Uterus (tissue), 4 donors: ENCODE measurements around the gene FMNL2. TPM values are rescaled to one million over a fixed set of nuclear protein-coding genes. Genes with fewer than 3 reads are reported as not detected.

Experiments used
- DNase-seq, 2 donors: peaks; one replicate each; pipeline ENCODE4 v3.0.0-alpha.2; 2019 to 2020
- H3K27ac ChIP-seq, 2 donors: fragments of 200-600 bp; sonication (generic); 1 replicate in 1 of 2; 2 replicates in 1 of 2; pipeline ENCODE4 v1.5.1; 2016 to 2018
- H3K27me3 ChIP-seq, 2 donors: fragments of 200-600 bp; sonication (generic); one replicate each; pipeline ENCODE4 v1.5.1; 2018 to 2019; ENCODE audit warnings: control low read depth in 1 of 2
- H3K36me3 ChIP-seq, 2 donors: fragments of 200-600 bp; sonication (generic); one replicate each; pipeline ENCODE4 v1.5.1; 2019; ENCODE audit warnings: control low read depth in 1 of 2
- H3K4me1 ChIP-seq, 2 donors: fragments of 200-600 bp; sonication (generic); one replicate each; pipeline ENCODE4 v1.5.1; 2018 to 2019; ENCODE audit warnings: control low read depth in 1 of 2
- H3K4me3 ChIP-seq, 2 donors: fragments of 200-600 bp; sonication (generic); 1 replicate in 1 of 2; 2 replicates in 1 of 2; pipeline ENCODE4 v1.5.1; 2018 to 2019; ENCODE audit warnings: mild to moderate bottlenecking in 1 of 2
- H3K9me3 ChIP-seq, 2 donors: fragments of 200-600 bp; sonication (generic); one replicate each; pipeline ENCODE4 v1.5.1; 2019; ENCODE audit warnings: control low read depth in 1 of 2
- CTCF ChIP-seq, 4 experiments: fragments of 200-600 bp in 2 of 4; fragments of 450-650 bp in 2 of 4; sonication (generic) in 2 of 4; IDR thresholded peaks; one replicate each; pipeline ENCODE4 v1.5.1; 2016 to 2019; ENCODE audit warnings: antibody characterized with exemption in 4 of 4, mild to moderate bottlenecking in 2 of 4, moderate library complexity in 1 of 4
- POLR2A ChIP-seq, 2 donors: fragments of 450-650 bp; IDR thresholded peaks; one replicate each; pipeline ENCODE4 v1.6.1; 2016; ENCODE audit warnings: antibody characterized with exemption in 2 of 2, mild to moderate bottlenecking in 1 of 2, moderate library complexity in 1 of 2
- intact Hi-C: fragments of 100-400 bp; cut with DNase I; formaldehyde crosslinking; loops from one replicate; pipeline ENCODE4 v1.15.1; 2023; ENCODE audit warnings: low total_unique reads
- total RNA-seq, 4 donors: library from RNA; depleted of rRNA in 3 of 4; stranded (reverse); fragments of >200 nt in 3 of 4; gene quantifications; one replicate each; pipeline versions ENCODE4 v1.1.0 to v1.2.4, GENCODE V29; 2014 to 2023
- donor health status: DM: yes; HTN: yes; CAD: no.

FMNL2 gene
- total RNA-seq, 4 donors from 2014 or later = 10.0 to 66.9 (median 33.4) TPM

DNA sequence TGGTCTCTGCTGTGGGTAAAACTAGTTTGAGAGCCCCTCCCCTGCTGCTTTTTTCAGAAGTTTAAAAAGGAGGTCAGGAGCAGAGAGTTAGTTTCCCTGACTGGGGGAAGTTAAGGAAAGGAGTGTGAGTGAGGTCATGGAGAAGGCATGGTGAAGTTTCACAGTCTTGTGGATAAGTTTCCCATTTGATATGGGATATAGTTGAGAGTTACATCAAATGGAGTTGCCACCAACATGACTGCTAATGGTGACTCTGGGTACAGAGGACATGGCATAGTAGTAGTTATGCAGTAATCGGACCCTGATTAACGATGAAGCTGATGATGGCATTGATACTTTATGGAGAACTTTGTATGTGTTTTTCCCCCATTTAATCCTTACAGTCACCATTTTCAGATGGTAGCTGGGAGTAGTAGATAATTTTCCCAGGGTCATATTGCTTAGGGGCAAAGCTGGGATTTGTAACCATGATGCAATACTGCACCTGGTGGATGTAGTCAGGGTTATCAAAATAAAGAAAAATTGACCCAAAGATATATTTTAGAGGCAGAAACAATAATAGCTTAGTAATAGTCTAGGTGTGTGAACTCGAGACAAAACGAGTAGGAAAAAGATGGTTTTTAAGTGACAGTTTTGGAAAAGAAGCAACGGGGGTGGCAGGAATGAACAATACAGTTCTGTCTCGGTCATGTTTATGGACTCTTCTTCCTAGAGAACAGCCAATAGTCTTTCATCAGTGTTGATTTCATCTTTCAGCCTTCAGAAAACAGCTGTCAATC, 74.6 kb downstream of the FMNL2 start:
- no peaks in the 10 kb centered on the region for H3K9me3 ChIP-seq
- no peaks in the 10 kb centered on the region for H3K27me3 ChIP-seq
- no peak overlapping the region for H3K4me3 ChIP-seq
- H3K36me3 ChIP-seq = no peaks in the 10 kb centered on the region
- H3K27ac ChIP-seq = no peak overlapping the region
- TF ChIP-seq POLR2A (IDR thresholded peaks at IDR 0.05) = no peak
- no peak for TF ChIP-seq CTCF (IDR thresholded peaks at IDR 0.05)
- no peak for DNase-seq
- peaks cover 0 to 6% of the 10 kb centered on the region in 2 donors for H3K4me1 ChIP-seq
- intact Hi-C loops = no loop called here

GRCh38 chr2:152410165-152410597, 75.2 kb downstream of the FMNL2 start:
- Histone ChIP-seq H3K36me3 (no peaks in the 10 kb centered on the region), H3K27ac (no peak overlapping the region), H3K9me3 (no peaks in the 10 kb centered on the region), H3K4me3 (no peak overlapping the region), H3K4me1 (peaks cover 0 to 6% of the 10 kb centered on the region in 2 donors), H3K27me3 (no peaks in the 10 kb centered on the region)
- no peak for DNase-seq
- TF ChIP-seq POLR2A (IDR thresholded peaks at IDR 0.05) (no peak), CTCF (IDR thresholded peaks at IDR 0.05) (no peak)
- intact Hi-C loops = no loop called here

- intact Hi-C loops = no loop called here
- H3K27ac ChIP-seq = no peak overlapping the region
- no peak overlapping the region for H3K4me3 ChIP-seq
- TF ChIP-seq CTCF (IDR thresholded peaks at IDR 0.05) (no peak), POLR2A (IDR thresholded peaks at IDR 0.05) (no peak)
- no peaks in the 10 kb centered on the region for H3K9me3 ChIP-seq
- no peaks in the 10 kb centered on the region for H3K4me1 ChIP-seq
- DNase-seq = no peak
- no peaks in the 10 kb centered on the region for H3K27me3 ChIP-seq
- H3K36me3 ChIP-seq = no peaks in the 10 kb centered on the region
Observed at GRCh38 chr2:152411154-152411553, 76.2 kb downstream of the FMNL2 start.

GRCh38 chr2:152413228-152414030, 78.5 kb downstream of the FMNL2 start:
- no peak for DNase-seq
- Histone ChIP-seq H3K36me3 (no peaks in the 10 kb centered on the region), H3K27me3 (no peaks in the 10 kb centered on the region), H3K4me1 (no peaks in the 10 kb centered on the region), H3K27ac (no peak overlapping the region), H3K4me3 (no peak overlapping the region), H3K9me3 (no peaks in the 10 kb centered on the region)
- TF ChIP-seq CTCF (IDR thresholded peaks at IDR 0.05) = no peak
- TF ChIP-seq POLR2A (IDR thresholded peaks at IDR 0.05) = no peak
- intact Hi-C loops = no loop called here

- Histone ChIP-seq H3K36me3 (no peaks in the 10 kb centered on the region), H3K9me3 (no peaks in the 10 kb centered on the region), H3K4me3 (no peak overlapping the region), H3K4me1 (no peaks in the 10 kb centered on the region), H3K27ac (peak overlapping the region; percentile 44 to 61), H3K27me3 (no peaks in the 10 kb centered on the region)
- intact Hi-C loops = no loop called here
- DNase-seq = no peak
- TF ChIP-seq CTCF (IDR thresholded peaks at IDR 0.05) (no peak), POLR2A (IDR thresholded peaks at IDR 0.05) (no peak)
Observed at GRCh38 chr2:152415231-152415642, 80.3 kb downstream of the FMNL2 start.
